GM08714 (cell line): ENCODE data around the gene TSPAN7.

ENCODE experiments used
- H3K4me3 ChIP-seq: fragments of 200-500 bp; sonication (Bioruptor generic); 2 replicates; pipeline ENCODE4 v1.5.1; 2014; ENCODE audit warnings: mild to moderate bottlenecking, low read length, inconsistent platforms
- ZNF274 ChIP-seq: IDR thresholded peaks from 2 replicates; pipeline ENCODE4 v1.6.1; 2012; ENCODE audit warnings: mild to moderate bottlenecking, low read depth, low read length

Gene TSPAN7

GRCh38 chrX:38726612-38727011, 165.3 kb downstream of the TSPAN7 start:
- H3K4me3 ChIP-seq: no peak overlapping the region
- no peak for TF ChIP-seq ZNF274

GRCh38 chrX:38727668-38728067, 166.3 kb downstream of the TSPAN7 start:
- TF ChIP-seq ZNF274: no peak
- H3K4me3 ChIP-seq: no peak overlapping the region

GRCh38 chrX:38732866-38733265, 171.5 kb downstream of the TSPAN7 start:
- TF ChIP-seq ZNF274: no peak
- no peak overlapping the region for H3K4me3 ChIP-seq
